ENCODE data around the gene GNGT1.

The GNGT1 gene

DNA sequence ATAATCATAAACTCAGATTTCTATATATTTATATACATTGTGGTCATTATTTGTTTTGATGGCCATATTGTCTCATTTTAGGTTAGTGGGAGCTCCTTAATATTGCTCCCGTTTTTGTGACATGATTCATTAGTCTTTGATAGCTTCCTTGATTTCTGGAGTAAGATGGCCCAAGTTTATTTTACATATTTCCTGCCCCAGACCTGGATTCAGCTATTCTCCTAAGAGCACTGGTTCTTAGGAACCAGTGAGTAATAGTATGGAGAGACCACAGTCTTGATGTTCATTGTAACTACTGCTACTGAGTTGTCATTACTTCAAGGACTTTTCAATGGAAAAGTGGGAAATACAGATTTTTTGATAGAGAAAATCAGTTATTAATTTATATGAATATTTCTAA lies 21.8 kb upstream of the GNGT1 start:
- no peak overlapping the region for H3K4me2 ChIP-seq (ENCODE audit: low read length)
- no peak for DNase-seq
- H2BK120ac ChIP-seq (ENCODE audit: low read depth, low read length), result no peak overlapping the region
- H3K36me3 ChIP-seq (ENCODE audit: control insufficient read depth, insufficient read depth, low read length), result no peaks in the 10 kb centered on the region
- H3K27ac ChIP-seq (ENCODE audit: low read depth, low read length), result no peak overlapping the region
- H3K27me3 ChIP-seq (ENCODE audit: insufficient read depth, low read length, poor library complexity), result no peaks in the 10 kb centered on the region
- H2BK5ac ChIP-seq (ENCODE audit: low read length), result no peak overlapping the region
- no peak overlapping the region for H3K4me3 ChIP-seq (ENCODE audit: low read length)
- WGBS (ENCODE audit: extremely low coverage, insufficient coverage, low lambda C conversion rate), result no CpG with 5 or more reads among the region's 1 CpG
- H3K4me1 ChIP-seq (ENCODE audit: control insufficient read depth, low read depth, low read length), result no peaks in the 10 kb centered on the region
- no peak overlapping the region for H3K9ac ChIP-seq (ENCODE audit: low read length)
- H3K79me2 ChIP-seq (ENCODE audit: control insufficient read depth, insufficient read depth, low read length), result no peaks in the 10 kb centered on the region
- no peak overlapping the region for H4K8ac ChIP-seq (ENCODE audit: low read depth, low read length)
- H3K23ac ChIP-seq (ENCODE audit: low read length), result no peak overlapping the region
- no peaks in the 10 kb centered on the region for H3K79me1 ChIP-seq (ENCODE audit: low read length)
- H3K18ac ChIP-seq (ENCODE audit: low read length), result no peak overlapping the region
- H3K56ac ChIP-seq (ENCODE audit: low read length), result no peak overlapping the region
- H3K4ac ChIP-seq (ENCODE audit: low read depth, low read length), result no peak overlapping the region
- H2AK5ac ChIP-seq (ENCODE audit: low read length), result no peak overlapping the region
- no peak overlapping the region for H4K5ac ChIP-seq (ENCODE audit: low read length)
- no peak overlapping the region for H2BK15ac ChIP-seq (replicated peaks; ENCODE audit: low read depth)

DNA sequence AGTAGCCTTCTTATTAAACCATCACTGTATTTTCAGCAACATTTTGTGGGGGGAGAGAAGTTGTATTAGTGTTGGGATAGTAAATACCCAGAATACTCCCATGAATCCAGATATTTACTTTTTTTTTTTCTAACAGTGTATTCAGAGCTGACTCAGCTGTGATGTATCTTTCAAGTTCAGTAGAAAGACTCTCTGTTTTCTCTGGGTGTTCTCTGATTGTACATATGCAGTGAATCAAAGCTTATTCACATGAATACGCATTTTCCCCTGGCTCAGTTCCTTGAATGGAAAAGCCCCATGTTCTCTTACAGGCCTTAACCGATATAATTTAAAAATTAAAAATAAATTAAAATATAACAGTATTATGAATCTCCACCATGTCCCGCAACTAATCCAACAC lies 17.1 kb upstream of the GNGT1 start:
- Histone ChIP-seq H2AK5ac (ENCODE audit: low read length) (no peak overlapping the region), H3K4me1 (ENCODE audit: control insufficient read depth, low read depth, low read length) (no peaks in the 10 kb centered on the region), H3K4me3 (ENCODE audit: low read length) (no peak overlapping the region), H3K56ac (ENCODE audit: low read length) (no peak overlapping the region), H4K8ac (ENCODE audit: low read depth, low read length) (no peak overlapping the region), H3K4ac (ENCODE audit: low read depth, low read length) (no peak overlapping the region), H2BK5ac (ENCODE audit: low read length) (no peak overlapping the region), H3K18ac (ENCODE audit: low read length) (no peak overlapping the region), H2BK15ac (replicated peaks; ENCODE audit: low read depth) (no peak overlapping the region), H4K5ac (ENCODE audit: low read length) (no peak overlapping the region), H3K79me2 (ENCODE audit: control insufficient read depth, insufficient read depth, low read length) (no peaks in the 10 kb centered on the region), H3K27me3 (ENCODE audit: insufficient read depth, low read length, poor library complexity) (no peaks in the 10 kb centered on the region), H2BK120ac (ENCODE audit: low read depth, low read length) (no peak overlapping the region), H3K36me3 (ENCODE audit: control insufficient read depth, insufficient read depth, low read length) (no peaks in the 10 kb centered on the region), H3K9ac (ENCODE audit: low read length) (no peak overlapping the region), H3K4me2 (ENCODE audit: low read length) (no peak overlapping the region), H3K23ac (ENCODE audit: low read length) (no peak overlapping the region), H3K27ac (ENCODE audit: low read depth, low read length) (no peak overlapping the region), H3K79me1 (ENCODE audit: low read length) (no peaks in the 10 kb centered on the region)
- WGBS (ENCODE audit: extremely low coverage, insufficient coverage, low lambda C conversion rate), result 100% methylated on average over 2 of the region's 3 CpGs
- no peak for DNase-seq

DNA sequence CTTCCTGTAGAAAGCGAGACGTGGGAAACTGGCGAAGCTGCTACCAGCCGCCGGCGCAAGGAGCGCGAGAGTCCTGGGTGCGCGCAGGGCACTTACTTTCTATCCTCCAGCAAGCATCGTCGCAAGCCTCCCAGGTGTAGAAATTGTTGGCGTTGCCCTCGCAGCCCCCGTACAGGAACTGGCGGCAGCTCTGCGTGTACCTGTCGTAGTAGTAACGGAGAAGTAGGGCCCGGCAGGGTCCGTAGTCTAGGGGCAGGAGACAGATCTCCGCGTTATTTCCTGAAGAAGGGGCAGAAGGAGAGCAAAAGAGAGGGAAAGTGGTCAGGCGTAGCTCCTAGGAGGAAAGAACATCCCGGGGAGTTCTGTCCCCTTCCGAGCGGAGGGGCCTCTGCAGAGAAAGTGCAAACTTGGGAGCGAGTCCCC lies 16.3 kb upstream of the GNGT1 start:
- H4K8ac ChIP-seq (ENCODE audit: low read depth, low read length), result no peak overlapping the region
- no peak overlapping the region for H3K4ac ChIP-seq (ENCODE audit: low read depth, low read length)
- peak overlapping the region; percentile 7 for H3K18ac ChIP-seq (ENCODE audit: low read length)
- no peak overlapping the region for H3K27ac ChIP-seq (ENCODE audit: low read depth, low read length)
- no peak overlapping the region for H2AK5ac ChIP-seq (ENCODE audit: low read length)
- H3K56ac ChIP-seq (ENCODE audit: low read length), result peak overlapping the region; percentile 79
- no peak overlapping the region for H4K5ac ChIP-seq (ENCODE audit: low read length)
- DNase-seq, result peak; percentile 76
- peak overlapping the region; percentile 63 for H3K4me2 ChIP-seq (ENCODE audit: low read length)
- H3K9ac ChIP-seq (ENCODE audit: low read length), result peak overlapping the region; percentile 52
- no peaks in the 10 kb centered on the region for H3K27me3 ChIP-seq (ENCODE audit: insufficient read depth, low read length, poor library complexity)
- no peaks in the 10 kb centered on the region for H3K79me2 ChIP-seq (ENCODE audit: control insufficient read depth, insufficient read depth, low read length)
- peak overlapping the region; percentile 36 for H3K4me3 ChIP-seq (ENCODE audit: low read length)
- WGBS (ENCODE audit: extremely low coverage, insufficient coverage, low lambda C conversion rate), result no CpG with 5 or more reads among the region's 28 CpGs
- H3K79me1 ChIP-seq (ENCODE audit: low read length), result no peaks in the 10 kb centered on the region
- H3K4me1 ChIP-seq (ENCODE audit: control insufficient read depth, low read depth, low read length), result no peaks in the 10 kb centered on the region
- H2BK5ac ChIP-seq (ENCODE audit: low read length), result no peak overlapping the region
- no peaks in the 10 kb centered on the region for H3K36me3 ChIP-seq (ENCODE audit: control insufficient read depth, insufficient read depth, low read length)
- no peak overlapping the region for H2BK15ac ChIP-seq (replicated peaks; ENCODE audit: low read depth)
- no peak overlapping the region for H2BK120ac ChIP-seq (ENCODE audit: low read depth, low read length)
- H3K23ac ChIP-seq (ENCODE audit: low read length), result no peak overlapping the region

DNA sequence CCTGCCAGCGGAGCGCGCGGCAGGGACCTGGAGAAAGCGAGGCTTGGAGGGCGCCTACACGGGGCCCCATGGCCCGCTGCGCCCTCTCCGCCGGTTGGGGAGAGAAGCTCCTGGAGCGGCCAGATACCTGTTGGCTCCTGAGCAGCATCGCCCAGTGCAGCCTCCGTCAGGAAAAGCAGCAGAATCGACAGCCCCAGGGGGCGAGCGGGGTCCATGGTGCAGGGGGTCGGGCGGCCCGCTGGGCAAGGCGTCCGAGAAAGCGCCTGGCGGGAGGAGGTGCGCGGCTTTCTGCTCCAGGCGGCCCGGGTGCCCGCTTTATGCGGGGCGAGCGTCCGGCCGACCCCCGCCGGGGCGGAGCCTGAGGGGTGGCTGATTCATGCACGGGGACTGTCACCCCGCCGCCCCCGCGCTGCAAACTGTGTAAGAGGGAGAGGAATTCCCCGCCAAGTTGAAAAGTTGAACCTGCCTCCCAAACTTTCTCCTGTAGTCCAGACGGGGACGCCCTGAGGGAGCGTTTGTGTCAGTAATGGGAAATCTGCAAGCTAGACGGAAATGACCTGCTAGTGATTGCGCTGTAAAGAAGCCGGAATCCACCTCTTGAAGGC lies 15.8 kb upstream of the GNGT1 start, which contains the start of gene TFPI2:
Gene TFPI2 (minus strand): TSS at position 290 of the 605 bp plus-strand sequence. CDS start 75 bp downstream, at position 215.
- H2BK120ac ChIP-seq (ENCODE audit: low read depth, low read length), result no peak within 1 kb of the TSS
- H3K27me3 ChIP-seq (ENCODE audit: insufficient read depth, low read length, poor library complexity), result no peaks in the 10 kb centered on the region
- peak within 1 kb of the TSS; percentile 52 for H3K9ac ChIP-seq (ENCODE audit: low read length)
- DNase-seq, result peak; percentile 84
- peak within 1 kb of the TSS; percentile 40 for H3K4me3 ChIP-seq (ENCODE audit: low read length)
- H4K8ac ChIP-seq (ENCODE audit: low read depth, low read length), result no peak within 1 kb of the TSS
- H3K4ac ChIP-seq (ENCODE audit: low read depth, low read length), result no peak within 1 kb of the TSS
- H3K79me1 ChIP-seq (ENCODE audit: low read length), result no peaks in the 10 kb centered on the region
- H3K18ac ChIP-seq (ENCODE audit: low read length), result peak within 1 kb of the TSS; percentile 7
- H3K56ac ChIP-seq (ENCODE audit: low read length), result peak within 1 kb of the TSS; percentile 79
- H3K27ac ChIP-seq (ENCODE audit: low read depth, low read length), result no peak within 1 kb of the TSS
- no peak within 1 kb of the TSS for H3K23ac ChIP-seq (ENCODE audit: low read length)
- H3K36me3 ChIP-seq (ENCODE audit: control insufficient read depth, insufficient read depth, low read length), result no peaks in the 10 kb centered on the region
- H2BK15ac ChIP-seq (replicated peaks; ENCODE audit: low read depth), result no peak within 1 kb of the TSS
- H3K4me1 ChIP-seq (ENCODE audit: control insufficient read depth, low read depth, low read length), result no peaks in the 10 kb centered on the region
- no peaks in the 10 kb centered on the region for H3K79me2 ChIP-seq (ENCODE audit: control insufficient read depth, insufficient read depth, low read length)
- H2AK5ac ChIP-seq (ENCODE audit: low read length), result no peak within 1 kb of the TSS
- no peak within 1 kb of the TSS for H4K5ac ChIP-seq (ENCODE audit: low read length)
- no peak within 1 kb of the TSS for H2BK5ac ChIP-seq (ENCODE audit: low read length)
- H3K4me2 ChIP-seq (ENCODE audit: low read length), result peak within 1 kb of the TSS; percentile 63
- WGBS (ENCODE audit: extremely low coverage, insufficient coverage, low lambda C conversion rate), result no CpG with 5 or more reads among the region's 49 CpGs

DNA sequence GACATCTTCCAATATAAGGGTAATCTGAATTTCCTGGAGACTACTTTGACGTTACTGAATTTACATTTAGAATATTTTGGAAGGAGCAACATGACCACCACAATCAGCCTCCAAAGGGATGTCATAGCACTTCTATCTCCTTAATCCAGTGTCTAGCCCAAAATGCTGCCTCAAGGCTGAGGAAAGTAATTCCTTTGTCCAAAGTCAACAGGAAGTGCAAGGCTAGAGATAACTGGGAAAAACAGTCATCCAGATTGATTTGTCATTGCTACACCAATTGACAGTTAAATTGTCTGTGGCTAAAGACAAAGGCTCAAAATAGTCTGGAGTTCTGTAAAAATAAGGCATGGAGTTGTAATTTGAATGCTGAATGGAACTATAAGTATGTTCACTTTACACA lies 11.9 kb upstream of the GNGT1 start:
- no peak overlapping the region for H3K56ac ChIP-seq (ENCODE audit: low read length)
- H3K4me3 ChIP-seq (ENCODE audit: low read length), result no peak overlapping the region
- H3K79me2 ChIP-seq (ENCODE audit: control insufficient read depth, insufficient read depth, low read length), result no peaks in the 10 kb centered on the region
- H3K4me1 ChIP-seq (ENCODE audit: control insufficient read depth, low read depth, low read length), result no peaks in the 10 kb centered on the region
- H3K23ac ChIP-seq (ENCODE audit: low read length), result no peak overlapping the region
- no peak overlapping the region for H3K9ac ChIP-seq (ENCODE audit: low read length)
- no peak overlapping the region for H4K8ac ChIP-seq (ENCODE audit: low read depth, low read length)
- H3K79me1 ChIP-seq (ENCODE audit: low read length), result no peaks in the 10 kb centered on the region
- H2BK5ac ChIP-seq (ENCODE audit: low read length), result no peak overlapping the region
- DNase-seq, result peak; percentile 16
- no peak overlapping the region for H3K4ac ChIP-seq (ENCODE audit: low read depth, low read length)
- H3K18ac ChIP-seq (ENCODE audit: low read length), result no peak overlapping the region
- no peak overlapping the region for H3K4me2 ChIP-seq (ENCODE audit: low read length)
- H4K5ac ChIP-seq (ENCODE audit: low read length), result no peak overlapping the region
- H2AK5ac ChIP-seq (ENCODE audit: low read length), result no peak overlapping the region
- no peak overlapping the region for H2BK120ac ChIP-seq (ENCODE audit: low read depth, low read length)
- no peak overlapping the region for H3K27ac ChIP-seq (ENCODE audit: low read depth, low read length)
- no peak overlapping the region for H2BK15ac ChIP-seq (replicated peaks; ENCODE audit: low read depth)
- no peaks in the 10 kb centered on the region for H3K27me3 ChIP-seq (ENCODE audit: insufficient read depth, low read length, poor library complexity)
- H3K36me3 ChIP-seq (ENCODE audit: control insufficient read depth, insufficient read depth, low read length), result no peaks in the 10 kb centered on the region
- no CpG with 5 or more reads among the region's 1 CpG for WGBS (ENCODE audit: extremely low coverage, insufficient coverage, low lambda C conversion rate)

Data from mesendoderm (in vitro differentiated cells).